ENCODE data around the gene GIT2. TPM values are rescaled to one million over a fixed set of nuclear protein-coding genes. Genes with fewer than 3 reads are reported as not detected.

The GIT2 gene
- total and polyA plus RNA-seq, 2 of the 13 experiments (the other 11 are each of a cell fraction or from before 2014, with no cell fraction given): 18.4 to 19.8 TPM

DNA sequence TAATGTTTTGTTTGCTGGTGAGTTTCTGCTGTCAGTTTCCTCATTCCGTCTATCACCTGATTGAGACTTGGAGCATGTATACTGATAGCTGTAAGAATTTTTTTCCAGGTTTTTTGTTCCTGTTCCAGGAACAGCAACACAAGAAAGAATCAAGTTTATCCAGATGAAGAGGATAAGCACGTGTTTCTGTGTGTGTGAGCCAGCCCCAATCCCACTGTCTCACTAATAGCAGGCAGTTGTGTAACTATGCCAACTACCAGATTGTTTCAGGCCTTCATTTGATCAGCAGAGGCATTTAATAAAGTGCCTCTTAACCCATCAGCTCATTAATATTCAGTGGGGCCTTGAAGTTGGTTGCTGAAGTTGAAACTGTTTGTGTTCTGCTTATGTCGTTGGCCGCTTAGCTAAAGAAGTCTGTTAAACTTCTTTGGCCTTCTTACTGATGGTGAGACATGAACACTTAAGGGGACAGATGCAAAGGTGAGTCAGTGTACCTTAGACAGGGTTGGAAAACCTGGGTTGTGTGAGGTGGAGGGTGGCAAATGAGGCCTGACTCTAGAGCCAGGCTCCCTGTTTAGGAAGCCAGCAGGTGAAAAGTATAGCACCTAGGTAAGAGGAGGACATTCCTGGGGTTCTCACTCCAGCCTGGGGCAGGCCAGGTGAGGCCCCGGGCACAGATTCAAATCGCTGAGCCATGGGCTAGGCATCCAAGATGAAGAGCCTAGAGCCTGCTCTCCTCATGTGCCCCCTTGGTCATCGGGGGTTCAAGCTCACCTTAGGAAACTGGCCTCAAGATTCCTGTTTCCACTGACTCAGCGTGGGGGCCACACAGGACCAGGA lies 6.7 kb upstream of the GIT2 start:
- Histone ChIP-seq H3K9me3 (ENCODE audit: low read length) (no peaks in the 10 kb centered on the region), H3K9ac (ENCODE audit: insufficient read depth, low read depth, low read length) (no peak overlapping the region), H4K20me1 (ENCODE audit: insufficient read depth, low read length) (no peaks in the 10 kb centered on the region), H3K36me3 (replicated peaks in 1 of 2; ENCODE audit: control insufficient read depth in 1 of 2, insufficient read depth in 2 of 2, low read length in 2 of 2) (no peaks in the 10 kb centered on the region; a peak in 1 of 5 replicates), H3K27ac (ENCODE audit: extremely low read length, insufficient read depth, low read length) (no peak overlapping the region), H3K4me3 (replicated peaks in 1 of 3; ENCODE audit: insufficient read depth in 1 of 3, low read depth in 2 of 3, low read length in 3 of 3) (no peak overlapping the region), H3K27me3 (ENCODE audit: control insufficient read depth in 1 of 2, insufficient read depth in 2 of 2, low read length in 2 of 2) (no peaks in the 10 kb centered on the region), H3K4me2 (ENCODE audit: low read depth, low read length) (no peak overlapping the region), H2AFZ (ENCODE audit: low read length) (no peak overlapping the region), H3K79me2 (ENCODE audit: insufficient read depth, low read length) (peaks cover 28% of the 10 kb centered on the region), H3K4me1 (ENCODE audit: insufficient read depth, low read length) (peaks cover 36% of the 10 kb centered on the region)
- ATAC-seq (no peak), DNase-seq (ENCODE audit: low spot score) (no peak), FAIRE-seq (no peak)
- in situ Hi-C loops (cut with HindIII; ENCODE audit: extremely low pct_ligation_motif_present, low pct_unique_long_range_greater_than_20kb): no loop called here
- no peak for TF ChIP-seq ZNF766 (CRISPR knock-in tag; IDR thresholded peaks at IDR 0.05; ENCODE audit: borderline replicate concordance)
- 86% methylated on average over 7 of the region's 8 CpGs for WGBS (ENCODE audit: low lambda C conversion rate)
- intact Hi-C loops (cut with micrococcal nuclease; ENCODE audit: unreplicated experiment): no loop called here
- ChIA-PET POLR2A (no interaction called here), CTCF (ENCODE audit: low intra/inter-chr PET ratio, low total read pairs) (no interaction called here)
- BruUV-seq (replicated peaks): no TSS peak

GRCh38 chr12:110001596-110001995 lies 5.4 kb upstream of the GIT2 start:
- Histone ChIP-seq H3K4me2 (ENCODE audit: low read depth, low read length) (0 out of 2 replicates have a peak overlapping the region, but pooled peaks have one; percentile 9), H4K20me1 (ENCODE audit: insufficient read depth, low read length) (no peaks in the 10 kb centered on the region), H3K4me3 (replicated peaks in 1 of 3; ENCODE audit: insufficient read depth in 1 of 3, low read depth in 2 of 3, low read length in 3 of 3) (no peak overlapping the region), H3K27ac (ENCODE audit: extremely low read length, insufficient read depth, low read length) (no peak overlapping the region), H3K79me2 (ENCODE audit: insufficient read depth, low read length) (peaks cover 16% of the 10 kb centered on the region), H2AFZ (ENCODE audit: low read length) (no peak overlapping the region), H3K36me3 (replicated peaks in 1 of 2; ENCODE audit: control insufficient read depth in 1 of 2, insufficient read depth in 2 of 2, low read length in 2 of 2) (no peaks in the 10 kb centered on the region; a peak in 1 of 5 replicates), H3K27me3 (ENCODE audit: control insufficient read depth in 1 of 2, insufficient read depth in 2 of 2, low read length in 2 of 2) (no peaks in the 10 kb centered on the region), H3K9ac (ENCODE audit: insufficient read depth, low read depth, low read length) (no peak overlapping the region), H3K4me1 (ENCODE audit: insufficient read depth, low read length) (peaks cover 42% of the 10 kb centered on the region), H3K9me3 (ENCODE audit: low read length) (no peaks in the 10 kb centered on the region)
- 96% methylated on average over 4 of the region's 4 CpGs for WGBS (ENCODE audit: low lambda C conversion rate)
- POLR2A ChIA-PET: no interaction called here
- CTCF ChIA-PET (ENCODE audit: low intra/inter-chr PET ratio, low total read pairs): no interaction called here
- TF ChIP-seq ONECUT2 (CRISPR knock-in tag; IDR thresholded peaks at IDR 0.05) (no peak), DPF2 (CRISPR knock-in tag; IDR thresholded peaks at IDR 0.05; ENCODE audit: borderline replicate concordance, low read depth) (no peak), ATF3 (CRISPR knock-in tag; IDR thresholded peaks at IDR 0.05) (no peak), ZNF768 (CRISPR knock-in tag; IDR thresholded peaks at IDR 0.05) (no peak)
- TF ChIP-seq, protein P1, sequence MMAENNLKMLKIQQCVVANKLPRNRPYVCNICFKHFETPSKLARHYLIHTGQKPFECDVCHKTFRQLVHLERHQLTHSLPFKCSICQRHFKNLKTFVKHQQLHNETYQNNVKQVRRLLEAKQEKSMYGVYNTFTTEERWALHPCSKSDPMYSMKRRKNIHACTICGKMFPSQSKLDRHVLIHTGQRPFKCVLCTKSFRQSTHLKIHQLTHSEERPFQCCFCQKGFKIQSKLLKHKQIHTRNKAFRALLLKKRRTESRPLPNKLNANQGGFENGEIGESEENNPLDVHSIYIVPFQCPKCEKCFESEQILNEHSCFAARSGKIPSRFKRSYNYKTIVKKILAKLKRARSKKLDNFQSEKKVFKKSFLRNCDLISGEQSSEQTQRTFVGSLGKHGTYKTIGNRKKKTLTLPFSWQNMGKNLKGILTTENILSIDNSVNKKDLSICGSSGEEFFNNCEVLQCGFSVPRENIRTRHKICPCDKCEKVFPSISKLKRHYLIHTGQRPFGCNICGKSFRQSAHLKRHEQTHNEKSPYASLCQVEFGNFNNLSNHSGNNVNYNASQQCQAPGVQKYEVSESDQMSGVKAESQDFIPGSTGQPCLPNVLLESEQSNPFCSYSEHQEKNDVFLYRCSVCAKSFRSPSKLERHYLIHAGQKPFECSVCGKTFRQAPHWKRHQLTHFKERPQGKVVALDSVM (CRISPR knock-in tag; IDR thresholded peaks at IDR 0.05): no peak
- DNase-seq (ENCODE audit: low spot score) (no peak), ATAC-seq (no peak), FAIRE-seq (no peak)
- no TSS peak for BruUV-seq (replicated peaks)
- in situ Hi-C loops (cut with HindIII; ENCODE audit: extremely low pct_ligation_motif_present, low pct_unique_long_range_greater_than_20kb): no loop called here
- intact Hi-C loops (cut with micrococcal nuclease; ENCODE audit: unreplicated experiment): no loop called here

Data from HepG2 (cell line).